Upper lobe of left lung (tissue), 6 donors: ENCODE data around the gene SPTBN1. TPM values are rescaled to one million over a fixed set of nuclear protein-coding genes. Genes with fewer than 3 reads are reported as not detected.

Source experiments
- ATAC-seq, 2 donors: fragments of 200-7000 bp; cut with Tn5 transposase; one replicate each; pipeline ENCODE4 v1.9.1; 2022; ENCODE audit warnings: mild to moderate bottlenecking in 2 of 2, moderate library complexity in 2 of 2; ENCODE audit not compliant: low FRiP score in 2 of 2
- DNase-seq, 2 donors: peaks; one replicate each; pipeline ENCODE4 v3.0.0-alpha.2; 2019 to 2020
- H3K27ac ChIP-seq, 4 donors: fragments of 200-600 bp; sonication (generic); one replicate each; pipeline ENCODE4 v1.5.1; 2016 to 2019
- H3K27me3 ChIP-seq, 4 donors: fragments of 200-600 bp; sonication (generic); one replicate each; pipeline ENCODE4 v1.5.1; 2017 to 2019
- H3K36me3 ChIP-seq, 4 donors: fragments of 200-600 bp; sonication (generic); one replicate each; pipeline ENCODE4 v1.5.1; 2016 to 2019
- H3K4me1 ChIP-seq, 4 donors: fragments of 200-600 bp; sonication (generic); one replicate each; pipeline ENCODE4 v1.5.1; 2018 to 2019
- H3K4me3 ChIP-seq, 4 donors: fragments of 200-600 bp; sonication (generic); one replicate each; pipeline ENCODE4 v1.5.1; 2017 to 2019; ENCODE audit warnings: mild to moderate bottlenecking in 2 of 4, moderate library complexity in 1 of 4
- H3K9me3 ChIP-seq, 4 donors: fragments of 200-600 bp; sonication (generic); one replicate each; pipeline ENCODE4 v1.5.1; 2018 to 2019
- EP300 ChIP-seq, 4 donors: sonication (generic); formaldehyde crosslinking; IDR thresholded peaks; one replicate each; pipeline ENCODE4 v1.5.1; 2017; ENCODE audit warnings: antibody characterized with exemption in 4 of 4, control low read depth in 2 of 4
- POLR2A ChIP-seq, 4 donors: fragments of 450-650 bp; IDR thresholded peaks; one replicate each; pipeline ENCODE4 v1.5.1; 2016 to 2017; ENCODE audit warnings: antibody characterized with exemption in 4 of 4, mild to moderate bottlenecking in 2 of 4
- POLR2AphosphoS5 ChIP-seq, 2 donors: sonication (generic); formaldehyde crosslinking; IDR thresholded peaks; one replicate each; pipeline ENCODE4 v1.5.1; 2017; ENCODE audit warnings: antibody characterized with exemption in 2 of 2
- WGBS, 2 donors: methylation state at CpG; one replicate each; pipeline ENCODE4 v1.1.5; 2017 to 2018; 5-methylcytosine and 5-hydroxymethylcytosine counted together
- total RNA-seq, 6 donors: library from RNA; depleted of rRNA in 4 of 6; stranded (reverse); fragments of >200 nt in 4 of 6; gene quantifications; one replicate each; pipeline versions ENCODE4 v1.1.0 to v1.2.1, GENCODE V29; 2016 to 2021
- TF ChIP-seq, protein P1 (sequence below), 6 experiments: fragments of 450-650 bp in 4 of 6; fragments of 200-600 bp in 2 of 6; sonication (generic) in 2 of 6; IDR thresholded peaks; one replicate each; pipeline ENCODE4 v1.5.1; 2016 to 2019; ENCODE audit warnings: antibody characterized with exemption in 6 of 6
- donor health status: DM: no; HTN: no; CAD: no; lungs with moderate emphysema.
- donor health status: DM: no; HTN: yes; CAD: no; lungs with severe emphysema.

The SPTBN1 gene
- total RNA-seq, 6 donors from 2014 or later = 449 to 911 (median 654) TPM

DNA sequence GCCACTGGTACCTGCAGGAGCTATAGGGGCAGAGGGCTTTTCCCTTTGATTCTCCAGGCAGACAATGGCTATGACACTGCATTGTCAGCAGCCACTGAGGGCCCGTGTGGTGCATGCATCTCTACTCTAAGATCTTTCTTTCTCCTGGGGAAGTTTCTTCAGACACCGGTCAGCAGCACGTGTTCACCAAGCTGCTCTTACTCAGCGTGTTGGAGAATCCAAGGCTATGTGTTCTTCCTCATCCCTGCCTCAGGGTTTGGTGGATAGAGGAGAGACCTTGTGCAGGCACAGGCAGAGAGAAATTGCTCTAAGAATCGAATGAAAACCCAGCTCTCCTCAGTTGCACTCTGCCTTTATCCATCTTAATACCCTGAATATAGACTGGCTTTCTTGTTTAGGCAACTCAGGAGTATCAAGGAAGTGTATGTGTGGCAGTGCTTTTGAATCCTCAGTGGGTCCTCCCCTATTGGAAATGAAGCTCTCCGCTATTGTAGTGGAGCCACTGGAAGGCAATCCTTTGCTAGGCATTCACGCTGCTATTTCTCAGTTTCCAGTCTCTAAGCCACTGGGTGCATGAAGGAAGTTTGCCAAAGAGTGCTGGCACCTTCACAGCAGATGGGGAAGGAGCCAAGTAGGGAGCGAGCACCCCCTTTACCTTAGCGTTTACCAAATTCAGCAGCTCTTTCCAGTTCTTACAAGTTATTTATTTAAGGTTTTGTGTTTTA, 180.4 kb downstream of the SPTBN1 start:
- DNase-seq = no peak
- WGBS, 2 donors = 56 to 59% methylated on average over 9 of the region's 9 CpGs
- H3K4me1 ChIP-seq = peaks cover 47 to 86% (median 72%) of the 10 kb centered on the region in 4 donors

DNA sequence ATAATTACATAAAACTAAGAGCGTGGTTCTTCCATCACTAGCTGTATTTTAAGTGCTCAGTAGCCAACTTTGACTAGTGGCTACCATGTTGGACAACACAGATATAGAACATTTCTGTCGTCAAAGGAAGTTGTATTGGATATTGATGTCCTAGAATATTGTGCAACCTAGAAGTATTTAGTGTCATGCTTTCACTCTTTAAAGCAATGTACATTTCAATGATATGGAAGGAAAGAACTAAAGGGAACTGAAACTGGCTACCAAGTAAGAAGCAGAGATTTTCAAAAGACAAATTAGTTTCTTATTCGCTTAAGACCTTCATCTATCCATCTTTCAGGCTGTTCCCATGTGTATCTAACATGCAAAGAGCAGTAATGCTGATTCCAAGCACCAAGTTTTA, 182.0 kb downstream of the SPTBN1 start:
- TF ChIP-seq EP300 (IDR thresholded peaks at IDR 0.05) = no peak
- no peak for TF ChIP-seq POLR2A (IDR thresholded peaks at IDR 0.05)
- TF ChIP-seq, protein P1, sequence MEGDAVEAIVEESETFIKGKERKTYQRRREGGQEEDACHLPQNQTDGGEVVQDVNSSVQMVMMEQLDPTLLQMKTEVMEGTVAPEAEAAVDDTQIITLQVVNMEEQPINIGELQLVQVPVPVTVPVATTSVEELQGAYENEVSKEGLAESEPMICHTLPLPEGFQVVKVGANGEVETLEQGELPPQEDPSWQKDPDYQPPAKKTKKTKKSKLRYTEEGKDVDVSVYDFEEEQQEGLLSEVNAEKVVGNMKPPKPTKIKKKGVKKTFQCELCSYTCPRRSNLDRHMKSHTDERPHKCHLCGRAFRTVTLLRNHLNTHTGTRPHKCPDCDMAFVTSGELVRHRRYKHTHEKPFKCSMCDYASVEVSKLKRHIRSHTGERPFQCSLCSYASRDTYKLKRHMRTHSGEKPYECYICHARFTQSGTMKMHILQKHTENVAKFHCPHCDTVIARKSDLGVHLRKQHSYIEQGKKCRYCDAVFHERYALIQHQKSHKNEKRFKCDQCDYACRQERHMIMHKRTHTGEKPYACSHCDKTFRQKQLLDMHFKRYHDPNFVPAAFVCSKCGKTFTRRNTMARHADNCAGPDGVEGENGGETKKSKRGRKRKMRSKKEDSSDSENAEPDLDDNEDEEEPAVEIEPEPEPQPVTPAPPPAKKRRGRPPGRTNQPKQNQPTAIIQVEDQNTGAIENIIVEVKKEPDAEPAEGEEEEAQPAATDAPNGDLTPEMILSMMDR (IDR thresholded peaks at IDR 0.05) = no peak
- TF ChIP-seq POLR2AphosphoS5 (IDR thresholded peaks at IDR 0.05) = no peak
- Histone ChIP-seq H3K27ac (peak overlapping the region in 2 of 4 donors; percentile 87 to 90), H3K36me3 (peaks cover 12 to 84% (median 37%) of the 10 kb centered on the region in 4 donors), H3K4me3 (no peak overlapping the region), H3K4me1 (peaks cover 50 to 79% (median 70%) of the 10 kb centered on the region in 4 donors), H3K9me3 (no peaks in the 10 kb centered on the region), H3K27me3 (no peaks in the 10 kb centered on the region)
- no peak for DNase-seq
- 79 to 85% methylated on average over 3 of the region's 3 CpGs for WGBS, 2 donors
- ATAC-seq = no peak

More for the DNA sequence above, 180.4 kb downstream of the SPTBN1 start:
- H3K36me3 ChIP-seq = peaks cover 19 to 86% (median 48%) of the 10 kb centered on the region in 4 donors
- H3K27me3 ChIP-seq = no peaks in the 10 kb centered on the region
- no peak for ATAC-seq
- H3K9me3 ChIP-seq = no peaks in the 10 kb centered on the region
- TF ChIP-seq POLR2AphosphoS5 (IDR thresholded peaks at IDR 0.05) = no peak
- TF ChIP-seq, protein P1 (IDR thresholded peaks at IDR 0.05) = no peak
- TF ChIP-seq POLR2A (IDR thresholded peaks at IDR 0.05) = no peak
- no peak for TF ChIP-seq EP300 (IDR thresholded peaks at IDR 0.05)
- H3K4me3 ChIP-seq = no peak overlapping the region
- H3K27ac ChIP-seq = peak overlapping the region; percentile 26 to 90 (median 83)

DNA sequence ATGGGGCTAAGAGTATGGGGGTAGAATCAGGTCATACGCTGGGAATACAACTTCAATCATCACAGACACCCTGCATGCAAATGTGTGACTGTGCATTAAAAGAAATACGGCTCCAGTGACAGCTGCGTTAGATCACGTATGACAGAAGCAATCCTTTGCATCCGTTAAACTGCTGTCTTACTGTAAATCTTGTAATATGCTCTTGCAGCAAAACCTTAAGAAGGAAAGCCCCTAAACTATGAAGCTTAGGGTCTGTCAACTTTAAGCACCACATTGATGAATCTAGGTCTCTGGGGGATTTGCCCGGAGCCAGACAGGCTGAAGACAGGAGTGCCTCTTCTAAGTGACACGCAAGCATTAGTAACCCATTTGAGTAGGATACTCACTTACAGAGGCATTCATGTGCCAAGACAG, 182.7 kb downstream of the SPTBN1 start:
- 71 to 81% methylated on average over 7 of the region's 7 CpGs for WGBS, 2 donors
- peak overlapping the region; percentile 40 to 87 (median 62) for H3K27ac ChIP-seq
- H3K36me3 ChIP-seq = peaks cover 13 to 84% (median 35%) of the 10 kb centered on the region in 4 donors
- H3K4me3 ChIP-seq = no peak overlapping the region
- no peaks in the 10 kb centered on the region for H3K27me3 ChIP-seq
- TF ChIP-seq EP300 (IDR thresholded peaks at IDR 0.05) (no peak), POLR2A (IDR thresholded peaks at IDR 0.05) (no peak), POLR2AphosphoS5 (IDR thresholded peaks at IDR 0.05) (no peak)
- TF ChIP-seq, protein P1 (IDR thresholded peaks at IDR 0.05) = no peak
- ATAC-seq (no peak), DNase-seq (no peak)
- H3K9me3 ChIP-seq = no peaks in the 10 kb centered on the region
- peaks cover 43 to 73% (median 63%) of the 10 kb centered on the region in 4 donors for H3K4me1 ChIP-seq

DNA sequence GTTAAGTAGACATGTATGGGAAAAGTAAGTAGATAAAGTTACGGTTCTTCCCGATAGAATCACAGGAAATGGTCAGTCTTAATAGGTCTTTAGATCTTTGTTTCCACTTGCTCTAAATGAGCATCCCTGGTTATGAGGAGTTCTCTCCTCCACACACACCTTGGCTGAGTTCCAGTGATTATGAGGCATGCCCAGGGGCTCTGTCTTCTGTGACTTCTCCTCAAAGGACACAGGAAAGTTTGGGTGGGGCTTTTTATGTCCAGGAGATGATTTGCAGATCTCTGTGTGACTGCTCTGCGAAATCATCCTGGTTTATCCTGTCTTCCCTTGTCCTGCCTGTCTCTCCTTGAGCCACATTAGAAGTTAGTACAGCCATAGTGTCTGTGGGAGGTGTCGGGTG, 183.5 kb downstream of the SPTBN1 start:
- DNase-seq (no peak), ATAC-seq (peak in 1 of 2 donors; percentile 20)
- Histone ChIP-seq H3K27me3 (no peaks in the 10 kb centered on the region), H3K4me1 (peaks cover 35 to 65% (median 56%) of the 10 kb centered on the region in 4 donors), H3K27ac (peak overlapping the region; percentile 40 to 87 (median 62)), H3K4me3 (no peak overlapping the region), H3K36me3 (peaks cover 18 to 86% (median 41%) of the 10 kb centered on the region in 4 donors), H3K9me3 (no peaks in the 10 kb centered on the region)
- TF ChIP-seq EP300 (IDR thresholded peaks at IDR 0.05) (peak in 1 of 4 donors; percentile 2), POLR2AphosphoS5 (IDR thresholded peaks at IDR 0.05) (peak in 1 of 2 donors; percentile 43), POLR2A (IDR thresholded peaks at IDR 0.05) (no peak)
- TF ChIP-seq, protein P1 (IDR thresholded peaks at IDR 0.05) = no peak
- WGBS, 2 donors = 74 to 76% methylated on average over 4 of the region's 4 CpGs
